Measurements from ENCODE around the gene DST.

DST gene

GRCh38 chr6:56536536-56536935 is 106.2 kb downstream of the DST start:
- peak; percentile 66 for DNase-seq (ENCODE audit: low read depth)

- DNase-seq (ENCODE audit: low read depth) = no peak
These were observed 107.1 kb downstream of the DST start for GRCh38 chr6:56535626-56536025.

GRCh38 chr6:56534680-56535419 is 107.8 kb downstream of the DST start:
- no peak for DNase-seq (ENCODE audit: low read depth)

GRCh38 chr6:56532766-56533551 is 109.7 kb downstream of the DST start:
- no peak for DNase-seq (ENCODE audit: low read depth)

- no peak for DNase-seq (ENCODE audit: low read depth)
These were observed 110.7 kb downstream of the DST start for GRCh38 chr6:56531839-56532595.

- DNase-seq (ENCODE audit: low read depth) = no peak
These were observed 113.0 kb downstream of the DST start for GRCh38 chr6:56529594-56530191.

GRCh38 chr6:56528412-56528841 is 114.3 kb downstream of the DST start:
- DNase-seq (ENCODE audit: low read depth) = peak; percentile 99

GRCh38 chr6:56527934-56528333 is 114.8 kb downstream of the DST start:
- peak; percentile 69 for DNase-seq (ENCODE audit: low read depth)

GRCh38 chr6:56526860-56527544 is 115.7 kb downstream of the DST start:
- no peak for DNase-seq (ENCODE audit: low read depth)

GRCh38 chr6:56525974-56526789 is 116.5 kb downstream of the DST start:
- no peak for DNase-seq (ENCODE audit: low read depth)

- DNase-seq (ENCODE audit: low read depth) = peak; percentile 85
These were observed 117.6 kb downstream of the DST start for GRCh38 chr6:56524891-56525703.

GRCh38 chr6:56522495-56523270 is 120.0 kb downstream of the DST start:
- DNase-seq (ENCODE audit: low read depth) = no peak

GRCh38 chr6:56521976-56522375 is 120.7 kb downstream of the DST start:
- no peak for DNase-seq (ENCODE audit: low read depth)

GRCh38 chr6:56521454-56521853 is 121.2 kb downstream of the DST start:
- DNase-seq (ENCODE audit: low read depth) = peak; percentile 75

GRCh38 chr6:56520218-56520617 is 122.5 kb downstream of the DST start:
- no peak for DNase-seq (ENCODE audit: low read depth)

GRCh38 chr6:56518995-56519767 is 123.5 kb downstream of the DST start:
- DNase-seq (ENCODE audit: low read depth) = no peak

GRCh38 chr6:56517155-56517745 is 125.4 kb downstream of the DST start:
- no peak for DNase-seq (ENCODE audit: low read depth)

GRCh38 chr6:56516003-56516402 is 126.7 kb downstream of the DST start:
- no peak for DNase-seq (ENCODE audit: low read depth)

All from ELR (cell line).